ENCODE measurements around the gene TNFRSF25. TPM values are rescaled to one million over a fixed set of nuclear protein-coding genes. Genes with fewer than 3 reads are reported as not detected.

TNFRSF25 gene
- total RNA-seq, 1 donor from 2014 or later: 27.9 TPM

DNA sequence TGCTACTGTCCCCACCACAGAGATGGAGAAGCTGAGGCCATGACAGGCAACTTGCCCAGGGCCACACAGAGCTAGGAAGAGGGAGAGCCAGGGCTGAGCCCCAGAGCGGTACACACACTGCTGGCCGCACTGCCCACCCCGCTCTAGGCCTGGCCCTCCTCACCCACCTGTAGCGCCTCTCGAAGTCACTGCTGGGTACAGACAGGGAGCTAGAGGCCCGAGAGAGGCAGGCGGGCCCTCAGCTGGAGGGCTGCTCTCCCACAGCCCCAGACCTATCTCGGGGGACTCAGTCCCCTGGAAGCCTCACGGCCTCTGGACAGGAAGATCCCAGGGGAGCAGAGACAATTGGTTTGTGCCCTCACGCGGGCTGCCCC, 42.8 kb upstream of the TNFRSF25 start:
- TF ChIP-seq, protein P1, sequence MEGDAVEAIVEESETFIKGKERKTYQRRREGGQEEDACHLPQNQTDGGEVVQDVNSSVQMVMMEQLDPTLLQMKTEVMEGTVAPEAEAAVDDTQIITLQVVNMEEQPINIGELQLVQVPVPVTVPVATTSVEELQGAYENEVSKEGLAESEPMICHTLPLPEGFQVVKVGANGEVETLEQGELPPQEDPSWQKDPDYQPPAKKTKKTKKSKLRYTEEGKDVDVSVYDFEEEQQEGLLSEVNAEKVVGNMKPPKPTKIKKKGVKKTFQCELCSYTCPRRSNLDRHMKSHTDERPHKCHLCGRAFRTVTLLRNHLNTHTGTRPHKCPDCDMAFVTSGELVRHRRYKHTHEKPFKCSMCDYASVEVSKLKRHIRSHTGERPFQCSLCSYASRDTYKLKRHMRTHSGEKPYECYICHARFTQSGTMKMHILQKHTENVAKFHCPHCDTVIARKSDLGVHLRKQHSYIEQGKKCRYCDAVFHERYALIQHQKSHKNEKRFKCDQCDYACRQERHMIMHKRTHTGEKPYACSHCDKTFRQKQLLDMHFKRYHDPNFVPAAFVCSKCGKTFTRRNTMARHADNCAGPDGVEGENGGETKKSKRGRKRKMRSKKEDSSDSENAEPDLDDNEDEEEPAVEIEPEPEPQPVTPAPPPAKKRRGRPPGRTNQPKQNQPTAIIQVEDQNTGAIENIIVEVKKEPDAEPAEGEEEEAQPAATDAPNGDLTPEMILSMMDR (IDR thresholded peaks at IDR 0.05): no peak
- Mint-ChIP-seq H3K27me3 (ENCODE audit: unreplicated experiment) (no peaks in the 10 kb centered on the region), H3K36me3 (ENCODE audit: unreplicated experiment) (no peaks in the 10 kb centered on the region), H3K4me3 (ENCODE audit: unreplicated experiment) (no peak overlapping the region), H3K4me1 (ENCODE audit: unreplicated experiment) (peaks cover 38% of the 10 kb centered on the region), H3K9me3 (ENCODE audit: unreplicated experiment) (no peaks in the 10 kb centered on the region), H3K27ac (ENCODE audit: unreplicated experiment) (no peak overlapping the region)
- DNase-seq (ENCODE audit: extremely low spot score, unreplicated experiment): no peak

DNA sequence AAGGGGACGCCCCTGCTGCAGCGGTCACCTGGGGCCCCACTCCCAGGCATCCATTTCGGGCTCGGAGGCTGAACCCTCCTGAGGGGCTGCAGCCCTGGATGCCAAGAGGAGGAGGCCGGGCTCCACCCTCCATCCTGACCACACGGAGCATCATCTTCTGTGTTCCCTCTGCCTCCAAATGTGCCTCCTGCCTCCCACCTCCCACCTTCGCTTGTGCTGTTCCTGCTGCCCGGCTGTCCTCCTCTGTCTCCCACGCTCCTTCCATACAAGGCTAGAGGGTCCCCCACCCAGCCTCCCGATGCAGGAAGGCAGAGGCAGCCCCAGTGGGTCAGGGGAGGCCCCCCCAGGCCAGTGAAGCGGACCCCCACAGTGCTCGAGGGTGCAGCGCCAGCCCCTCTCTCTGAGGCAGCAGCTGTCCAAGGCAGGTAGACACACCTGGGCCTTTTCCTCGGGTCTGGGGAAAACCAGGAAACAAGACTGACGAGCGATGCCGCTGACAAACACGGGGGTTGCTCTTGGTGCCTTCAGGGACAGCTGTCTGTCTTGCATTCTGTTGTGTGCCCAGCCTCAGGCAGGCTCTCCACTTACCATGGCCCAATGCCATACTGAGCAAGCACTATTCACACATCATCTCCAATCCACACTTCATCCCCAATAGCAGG, 42.3 kb upstream of the TNFRSF25 start:
- no peak for DNase-seq (ENCODE audit: extremely low spot score, unreplicated experiment)
- TF ChIP-seq, protein P1 (IDR thresholded peaks at IDR 0.05): no peak
- no peaks in the 10 kb centered on the region for H3K27me3 Mint-ChIP-seq (ENCODE audit: unreplicated experiment)
- no peak overlapping the region for H3K4me3 Mint-ChIP-seq (ENCODE audit: unreplicated experiment)
- no peak overlapping the region for H3K27ac Mint-ChIP-seq (ENCODE audit: unreplicated experiment)
- no peaks in the 10 kb centered on the region for H3K36me3 Mint-ChIP-seq (ENCODE audit: unreplicated experiment)
- no peaks in the 10 kb centered on the region for H3K9me3 Mint-ChIP-seq (ENCODE audit: unreplicated experiment)
- H3K4me1 Mint-ChIP-seq (ENCODE audit: unreplicated experiment): peaks cover 33% of the 10 kb centered on the region

DNA sequence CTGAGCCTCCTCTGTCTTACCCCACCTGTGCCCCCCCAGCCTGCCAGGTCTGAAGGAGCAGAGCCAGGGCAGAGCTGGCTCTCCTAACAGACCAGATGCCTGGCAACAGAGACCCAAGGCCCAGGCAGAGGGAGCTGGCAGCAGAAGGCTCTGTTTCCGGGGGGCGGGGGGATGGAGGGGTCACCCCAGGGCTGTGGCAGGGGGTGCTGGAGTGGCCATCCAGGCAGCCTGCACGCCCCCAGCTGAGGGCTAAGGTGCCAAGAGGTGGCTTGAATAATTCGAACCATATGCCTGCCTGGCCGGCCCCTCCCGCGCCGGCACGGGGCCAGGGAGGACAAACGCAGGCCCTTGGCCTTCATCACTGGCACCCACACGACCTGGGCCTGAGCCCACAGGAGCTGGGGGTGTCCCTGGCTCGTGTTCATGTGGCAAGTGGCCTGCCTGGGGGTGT, 41.5 kb upstream of the TNFRSF25 start:
- peaks cover 28% of the 10 kb centered on the region for H3K4me1 Mint-ChIP-seq (ENCODE audit: unreplicated experiment)
- DNase-seq (ENCODE audit: extremely low spot score, unreplicated experiment): no peak
- H3K36me3 Mint-ChIP-seq (ENCODE audit: unreplicated experiment): no peaks in the 10 kb centered on the region
- H3K9me3 Mint-ChIP-seq (ENCODE audit: unreplicated experiment): no peaks in the 10 kb centered on the region
- no peak overlapping the region for H3K4me3 Mint-ChIP-seq (ENCODE audit: unreplicated experiment)
- no peaks in the 10 kb centered on the region for H3K27me3 Mint-ChIP-seq (ENCODE audit: unreplicated experiment)
- TF ChIP-seq, protein P1 (IDR thresholded peaks at IDR 0.05): no peak
- no peak overlapping the region for H3K27ac Mint-ChIP-seq (ENCODE audit: unreplicated experiment)

DNA sequence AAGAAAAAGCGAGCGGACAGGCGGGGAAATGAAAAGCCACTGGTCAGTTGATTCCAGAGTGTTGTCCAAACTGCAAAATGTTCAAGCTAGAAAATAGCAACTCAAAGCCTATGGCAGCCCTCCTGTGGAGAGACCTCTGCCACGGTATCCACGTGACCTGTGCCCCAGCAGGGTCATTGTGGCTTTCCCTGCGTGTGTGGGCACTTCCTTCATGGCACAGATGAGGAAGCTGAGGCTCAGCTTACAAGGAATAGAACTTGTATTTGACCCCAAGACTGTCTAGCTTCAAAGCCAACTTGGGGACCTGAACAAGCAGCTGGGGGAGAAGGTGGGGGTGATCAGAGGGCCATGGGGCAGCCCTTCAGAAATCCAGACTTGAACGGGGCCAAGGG, 41.1 kb upstream of the TNFRSF25 start:
- Mint-ChIP-seq H3K9me3 (ENCODE audit: unreplicated experiment) (no peaks in the 10 kb centered on the region), H3K27ac (ENCODE audit: unreplicated experiment) (no peak overlapping the region), H3K4me1 (ENCODE audit: unreplicated experiment) (peaks cover 29% of the 10 kb centered on the region), H3K4me3 (ENCODE audit: unreplicated experiment) (no peak overlapping the region), H3K36me3 (ENCODE audit: unreplicated experiment) (no peaks in the 10 kb centered on the region), H3K27me3 (ENCODE audit: unreplicated experiment) (no peaks in the 10 kb centered on the region)
- TF ChIP-seq, protein P1 (IDR thresholded peaks at IDR 0.05): no peak
- DNase-seq (ENCODE audit: extremely low spot score, unreplicated experiment): no peak

DNA sequence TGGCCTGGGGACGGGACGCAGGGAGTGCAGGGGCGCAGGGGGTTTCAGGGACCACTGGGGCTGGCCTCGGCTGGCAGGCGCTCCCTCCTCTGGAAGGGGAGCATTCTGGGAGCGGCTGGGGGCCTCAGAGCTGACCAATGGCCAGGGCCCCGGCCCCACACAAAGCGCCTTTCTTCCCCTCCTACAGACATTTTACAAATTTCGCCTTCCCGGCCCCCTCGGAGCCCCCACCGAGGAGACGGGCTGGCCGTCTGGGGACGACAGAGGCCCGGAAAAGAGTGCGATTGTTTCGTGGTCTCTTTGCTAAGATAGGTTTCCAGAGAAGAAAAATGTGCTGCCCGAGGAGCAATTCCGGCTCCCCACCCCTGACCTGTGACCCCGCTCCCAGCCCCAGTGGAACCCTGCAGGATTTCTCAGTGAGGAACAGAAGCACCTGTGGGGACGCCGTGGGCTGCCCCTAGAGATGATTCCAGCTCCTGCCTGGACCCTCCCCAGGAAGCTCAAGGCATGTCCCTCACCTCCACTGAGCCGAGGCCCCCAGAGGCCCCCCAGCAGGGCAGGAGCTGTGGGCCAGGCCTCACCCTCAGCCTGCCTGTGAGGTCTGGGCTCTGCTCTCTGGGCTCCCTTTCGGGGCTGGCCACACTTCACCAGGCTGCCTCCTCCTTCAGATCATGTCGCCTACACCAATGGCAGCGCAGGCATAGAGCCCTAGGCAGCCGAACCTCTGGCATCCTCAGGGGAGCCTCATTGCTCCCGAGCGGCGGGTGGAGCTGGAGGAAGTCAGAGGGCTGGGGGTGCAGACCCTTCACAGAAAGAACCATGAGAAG, 40.5 kb upstream of the TNFRSF25 start:
- Mint-ChIP-seq H3K4me3 (ENCODE audit: unreplicated experiment) (no peak overlapping the region), H3K9me3 (ENCODE audit: unreplicated experiment) (no peaks in the 10 kb centered on the region), H3K27ac (ENCODE audit: unreplicated experiment) (no peak overlapping the region), H3K4me1 (ENCODE audit: unreplicated experiment) (peaks cover 29% of the 10 kb centered on the region), H3K36me3 (ENCODE audit: unreplicated experiment) (no peaks in the 10 kb centered on the region), H3K27me3 (ENCODE audit: unreplicated experiment) (no peaks in the 10 kb centered on the region)
- TF ChIP-seq, protein P1 (IDR thresholded peaks at IDR 0.05): no peak
- no peak for DNase-seq (ENCODE audit: extremely low spot score, unreplicated experiment)
